LNCaP clone FGC (cell line): ENCODE results near the gene CKM.

Experiments used
- DNase-seq: peaks from one replicate; pipeline ENCODE4 v3.0.0-alpha.2; 2011; ENCODE audit warnings: low read depth
- H3K4me3 ChIP-seq: 2 replicates; pipeline ENCODE4 v1.5.1; 2011; ENCODE audit warnings: mild to moderate bottlenecking, low read depth, low read length, control low read depth
- TF ChIP-seq, protein P1 (sequence below): IDR thresholded peaks from 2 replicates; pipeline ENCODE4 v1.5.1; 2012; ENCODE audit warnings: mild to moderate bottlenecking; ENCODE audit not compliant: control insufficient read depth, insufficient read depth; ENCODE audit errors: extremely low read depth

Gene CKM

DNA sequence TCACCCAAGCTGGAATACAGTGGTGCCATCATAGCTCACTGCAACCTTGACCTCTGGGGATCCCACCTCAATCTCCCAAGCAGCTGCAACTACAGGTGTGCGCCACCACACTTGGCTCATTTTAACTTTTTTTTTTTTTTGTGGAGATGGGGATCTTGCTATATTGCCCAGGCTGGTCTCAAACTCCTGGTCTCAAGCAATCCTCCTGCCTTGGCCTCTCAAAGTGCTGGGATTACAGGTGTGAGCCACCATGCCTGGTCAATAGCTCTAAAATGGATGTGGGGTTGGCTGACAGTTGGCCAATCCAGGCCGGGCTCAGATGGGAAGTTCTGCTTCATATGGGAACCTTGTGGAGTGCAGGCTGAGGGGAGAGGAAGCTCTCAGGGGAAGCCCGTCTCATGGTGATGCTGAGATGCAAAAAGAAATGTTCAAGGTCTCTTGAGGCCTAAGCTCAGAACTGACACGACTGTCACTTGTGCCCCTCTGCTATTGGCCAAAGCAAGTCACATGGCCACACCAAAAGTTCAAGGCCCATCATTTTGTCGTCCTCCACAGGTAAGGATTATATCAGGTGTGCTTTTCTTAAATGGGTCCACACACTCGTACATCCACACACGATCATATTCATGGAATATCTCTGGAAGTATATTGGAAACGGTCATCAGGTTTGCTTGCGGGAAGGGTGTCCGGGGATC is 11.1 kb upstream of the CKM start:
- H3K4me3 ChIP-seq: no peak overlapping the region
- no peak for DNase-seq
- TF ChIP-seq, protein P1, sequence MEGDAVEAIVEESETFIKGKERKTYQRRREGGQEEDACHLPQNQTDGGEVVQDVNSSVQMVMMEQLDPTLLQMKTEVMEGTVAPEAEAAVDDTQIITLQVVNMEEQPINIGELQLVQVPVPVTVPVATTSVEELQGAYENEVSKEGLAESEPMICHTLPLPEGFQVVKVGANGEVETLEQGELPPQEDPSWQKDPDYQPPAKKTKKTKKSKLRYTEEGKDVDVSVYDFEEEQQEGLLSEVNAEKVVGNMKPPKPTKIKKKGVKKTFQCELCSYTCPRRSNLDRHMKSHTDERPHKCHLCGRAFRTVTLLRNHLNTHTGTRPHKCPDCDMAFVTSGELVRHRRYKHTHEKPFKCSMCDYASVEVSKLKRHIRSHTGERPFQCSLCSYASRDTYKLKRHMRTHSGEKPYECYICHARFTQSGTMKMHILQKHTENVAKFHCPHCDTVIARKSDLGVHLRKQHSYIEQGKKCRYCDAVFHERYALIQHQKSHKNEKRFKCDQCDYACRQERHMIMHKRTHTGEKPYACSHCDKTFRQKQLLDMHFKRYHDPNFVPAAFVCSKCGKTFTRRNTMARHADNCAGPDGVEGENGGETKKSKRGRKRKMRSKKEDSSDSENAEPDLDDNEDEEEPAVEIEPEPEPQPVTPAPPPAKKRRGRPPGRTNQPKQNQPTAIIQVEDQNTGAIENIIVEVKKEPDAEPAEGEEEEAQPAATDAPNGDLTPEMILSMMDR: no peak

DNA sequence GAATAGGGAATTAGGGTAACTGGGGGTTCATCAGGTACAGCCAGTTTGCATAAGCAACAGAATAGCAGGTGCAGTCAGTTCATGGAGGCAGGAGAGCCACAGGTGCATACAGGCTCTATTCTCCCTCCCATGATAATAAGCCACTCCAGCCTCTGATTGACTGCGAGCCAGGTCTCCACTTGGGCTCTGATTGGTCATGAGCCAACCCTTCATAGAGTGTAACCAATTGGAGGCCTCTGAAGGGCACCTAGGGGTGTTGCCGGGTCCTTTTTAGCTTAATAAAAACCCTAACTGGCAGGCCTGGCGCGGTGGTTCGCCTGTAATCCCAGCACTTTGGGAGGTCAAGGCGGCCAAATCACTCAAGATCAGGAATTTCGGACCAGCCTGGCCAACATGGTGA is 8.7 kb upstream of the CKM start:
- no peak for DNase-seq
- TF ChIP-seq, protein P1: no peak

DNA sequence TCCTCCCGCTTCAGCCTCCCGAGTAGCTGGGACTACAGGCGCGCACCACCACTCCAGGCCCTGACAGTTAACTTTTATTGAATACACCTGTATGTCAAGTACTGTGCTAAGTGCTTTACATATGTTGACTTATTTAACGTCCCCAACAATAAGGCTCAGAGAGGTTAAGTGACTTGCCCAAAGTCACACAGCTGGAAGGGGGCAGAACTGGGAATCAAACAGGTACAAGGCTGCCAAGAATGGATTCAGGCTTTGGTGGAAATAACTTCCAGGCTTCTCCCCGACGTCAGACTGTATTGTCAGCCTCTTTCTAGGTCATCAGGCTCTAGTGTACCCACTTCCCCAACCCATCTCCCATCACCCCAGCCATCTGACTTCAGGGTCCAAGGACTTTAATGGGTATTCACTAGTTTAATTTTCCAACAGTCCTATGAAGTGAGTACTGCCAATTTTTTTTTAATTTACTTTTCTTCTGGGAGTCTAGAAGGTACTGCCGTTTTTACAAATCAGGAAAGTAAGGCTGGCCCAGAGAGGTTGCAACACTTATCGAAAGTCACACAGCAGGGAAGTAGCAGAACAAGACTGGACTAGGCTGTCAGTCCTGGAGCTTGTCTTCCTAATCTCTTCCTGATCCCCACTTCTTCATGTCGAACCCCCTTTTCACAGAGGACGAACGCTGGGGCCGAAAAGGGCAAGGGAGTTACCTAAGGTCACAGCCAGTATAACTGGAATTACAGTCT is 4.9 kb upstream of the CKM start:
- DNase-seq: no peak
- TF ChIP-seq, protein P1: no peak
- H3K4me3 ChIP-seq: no peak overlapping the region

More for the DNA sequence above, 8.7 kb upstream of the CKM start:
- H3K4me3 ChIP-seq: no peak overlapping the region

DNA sequence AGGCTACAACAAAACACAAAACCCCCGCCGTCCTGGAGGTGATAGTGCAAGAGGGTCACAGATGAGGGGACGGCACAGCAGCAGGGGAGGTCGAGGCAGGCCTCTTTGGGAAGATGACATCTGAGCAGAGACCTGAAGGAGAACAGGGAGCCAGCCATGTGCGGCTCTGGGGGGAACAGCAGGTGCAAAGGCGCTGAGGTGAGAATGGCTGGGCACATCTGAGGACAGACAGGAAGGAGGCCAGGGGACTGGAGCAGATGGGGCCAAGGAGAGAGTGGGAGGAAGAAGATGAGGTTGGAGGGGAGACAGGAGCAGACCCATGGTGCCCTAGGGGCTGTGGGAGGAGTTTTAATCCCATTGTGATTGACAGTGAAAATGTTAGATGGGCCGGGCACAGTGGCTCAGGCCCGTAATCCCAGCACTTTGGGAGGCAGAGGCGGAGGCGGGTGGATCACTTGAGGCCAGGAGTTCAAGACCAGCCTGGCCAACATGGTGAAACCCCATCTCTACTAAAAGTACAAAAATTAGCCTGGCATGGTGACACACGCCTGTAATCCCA is 1.8 kb upstream of the CKM start:
- TF ChIP-seq, protein P1: no peak
- DNase-seq: no peak
- no peak overlapping the region for H3K4me3 ChIP-seq

DNA sequence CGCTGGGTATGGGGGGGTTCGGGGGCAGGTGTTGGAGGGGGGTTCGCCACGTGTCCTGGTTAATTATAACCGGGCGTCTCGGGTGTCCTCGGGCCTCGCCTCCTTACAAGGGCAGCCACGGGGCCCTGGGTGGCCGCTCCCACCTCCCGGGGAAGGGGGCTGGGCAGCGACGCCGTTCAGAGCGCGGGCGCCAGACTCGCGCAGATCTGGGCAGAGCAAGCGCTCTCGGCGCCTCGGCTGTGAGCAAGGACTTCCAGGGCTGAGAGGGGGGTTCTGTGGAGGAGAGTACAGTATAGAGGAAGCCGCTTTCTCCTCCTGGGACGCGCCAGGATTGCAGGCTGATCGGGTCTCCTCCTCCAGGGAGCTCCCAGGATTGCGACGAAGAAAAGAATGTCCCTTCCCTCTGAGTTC is 1.0 kb upstream of the CKM start:
- TF ChIP-seq, protein P1: no peak
- H3K4me3 ChIP-seq: no peak overlapping the region
- DNase-seq: no peak

DNA sequence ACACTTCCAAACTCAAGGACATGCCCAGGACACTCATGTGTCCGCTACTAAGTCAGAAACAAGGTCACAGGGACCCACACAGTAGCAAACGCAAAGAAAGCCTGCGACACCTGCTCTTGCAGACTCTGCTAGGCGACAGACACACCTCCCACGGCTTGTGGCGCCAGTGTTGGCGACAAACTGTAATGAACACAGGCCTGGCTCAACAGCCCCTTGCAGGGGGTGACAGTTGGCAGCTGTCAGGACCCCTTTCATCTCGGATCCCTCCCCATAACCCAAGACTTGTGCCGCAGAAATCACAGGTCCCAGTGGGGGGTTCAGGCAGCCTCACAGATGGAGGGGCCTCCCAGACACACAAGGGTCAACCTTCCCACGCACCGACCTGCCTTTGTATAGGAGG is 364 bp downstream of the CKM start:
- no peak overlapping the region for H3K4me3 ChIP-seq
- TF ChIP-seq, protein P1: no peak
- no peak for DNase-seq
